C4-2B (cell line): ENCODE measurements around the gene TIGAR.

Source experiments
- ZFX ChIP-seq: fragments of 450-650 bp; IDR thresholded peaks from 2 replicates; pipeline ENCODE4 v1.6.1; 2017
- TF ChIP-seq, protein P1 (sequence below): fragments of 450-650 bp; conservative IDR thresholded peaks from 2 replicates; pipeline ENCODE4 v1.5.1; 2017; ENCODE audit warnings: mild to moderate bottlenecking

DNA sequence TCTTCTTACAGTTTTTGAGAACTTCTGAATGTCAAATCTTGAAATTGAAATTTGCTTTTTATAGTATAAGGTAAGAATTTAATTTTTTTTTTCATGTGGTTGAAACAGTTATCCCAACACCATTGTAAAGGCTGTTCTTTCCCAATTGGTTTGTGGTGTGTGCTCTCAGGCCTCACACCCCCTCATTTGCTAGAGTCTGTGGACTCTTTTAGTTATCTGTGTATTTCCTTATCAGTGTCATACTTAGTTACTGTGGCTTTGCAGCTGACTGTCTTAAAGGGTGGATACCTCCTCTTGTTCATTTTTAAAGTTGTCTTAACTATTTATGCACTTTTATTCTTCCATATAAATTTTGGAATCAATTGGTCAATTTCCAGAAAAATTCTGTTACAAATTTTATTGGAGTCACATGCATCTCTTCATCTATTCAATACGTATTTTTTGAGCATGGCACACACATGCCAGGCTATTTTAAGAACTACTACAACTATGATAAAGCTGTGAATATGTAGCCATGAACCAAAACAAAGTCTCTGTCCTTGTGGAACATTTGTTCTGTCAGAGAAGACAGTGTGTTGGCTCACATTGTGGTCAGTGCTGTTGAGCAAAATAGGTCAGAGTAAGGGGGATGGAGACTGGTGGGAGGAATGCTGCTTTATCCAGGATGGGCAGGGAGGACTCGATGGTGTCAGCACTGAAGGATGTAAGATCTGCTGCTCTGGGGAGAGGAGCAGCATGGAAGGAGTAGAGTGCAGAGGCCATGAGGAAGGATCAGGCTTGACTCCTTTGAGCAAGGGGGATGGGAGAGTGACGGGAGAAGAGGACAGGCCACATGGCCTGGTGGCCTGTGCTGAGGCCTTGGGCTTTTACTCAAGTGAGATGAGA lies 34.4 kb downstream of the TIGAR start:
- TF ChIP-seq, protein P1, sequence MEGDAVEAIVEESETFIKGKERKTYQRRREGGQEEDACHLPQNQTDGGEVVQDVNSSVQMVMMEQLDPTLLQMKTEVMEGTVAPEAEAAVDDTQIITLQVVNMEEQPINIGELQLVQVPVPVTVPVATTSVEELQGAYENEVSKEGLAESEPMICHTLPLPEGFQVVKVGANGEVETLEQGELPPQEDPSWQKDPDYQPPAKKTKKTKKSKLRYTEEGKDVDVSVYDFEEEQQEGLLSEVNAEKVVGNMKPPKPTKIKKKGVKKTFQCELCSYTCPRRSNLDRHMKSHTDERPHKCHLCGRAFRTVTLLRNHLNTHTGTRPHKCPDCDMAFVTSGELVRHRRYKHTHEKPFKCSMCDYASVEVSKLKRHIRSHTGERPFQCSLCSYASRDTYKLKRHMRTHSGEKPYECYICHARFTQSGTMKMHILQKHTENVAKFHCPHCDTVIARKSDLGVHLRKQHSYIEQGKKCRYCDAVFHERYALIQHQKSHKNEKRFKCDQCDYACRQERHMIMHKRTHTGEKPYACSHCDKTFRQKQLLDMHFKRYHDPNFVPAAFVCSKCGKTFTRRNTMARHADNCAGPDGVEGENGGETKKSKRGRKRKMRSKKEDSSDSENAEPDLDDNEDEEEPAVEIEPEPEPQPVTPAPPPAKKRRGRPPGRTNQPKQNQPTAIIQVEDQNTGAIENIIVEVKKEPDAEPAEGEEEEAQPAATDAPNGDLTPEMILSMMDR = no peak
- no peak for TF ChIP-seq ZFX
